Stimulated activated CD4-positive, alpha-beta T cell treated with anti-CD3 and anti-CD28 coated beads, Interleukin-4, amount 100 ng/mL, for 4 hours (primary cell): Measurements from ENCODE around the gene SPPL3.

Experiments
- DNase-seq, 2 experiments: peaks; one replicate each; pipeline ENCODE4 v3.0.0-alpha.2; 2020

Gene SPPL3

GRCh38 chr12:120872487-120872886 is 31.7 kb downstream of the SPPL3 start:
- no peak for DNase-seq

DNA sequence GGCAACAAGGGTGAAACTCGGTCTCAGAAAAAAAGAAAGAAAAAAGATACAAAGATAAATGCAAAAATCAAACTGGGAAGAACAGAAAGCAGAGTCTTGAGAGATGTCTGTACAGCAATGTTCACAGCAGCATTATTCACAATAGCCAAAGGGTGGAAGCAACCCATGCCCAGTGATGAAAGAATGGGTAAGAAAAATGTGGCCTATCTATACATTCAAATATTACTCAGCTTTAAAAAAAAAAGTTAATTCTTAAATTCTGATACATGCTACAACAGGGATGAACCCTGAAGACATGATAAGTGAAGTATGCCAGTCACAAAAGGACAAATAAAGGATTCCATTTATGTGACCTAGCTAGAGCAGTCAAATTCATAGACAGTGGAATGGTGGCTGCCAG is 33.7 kb downstream of the SPPL3 start:
- DNase-seq = no peak

DNA sequence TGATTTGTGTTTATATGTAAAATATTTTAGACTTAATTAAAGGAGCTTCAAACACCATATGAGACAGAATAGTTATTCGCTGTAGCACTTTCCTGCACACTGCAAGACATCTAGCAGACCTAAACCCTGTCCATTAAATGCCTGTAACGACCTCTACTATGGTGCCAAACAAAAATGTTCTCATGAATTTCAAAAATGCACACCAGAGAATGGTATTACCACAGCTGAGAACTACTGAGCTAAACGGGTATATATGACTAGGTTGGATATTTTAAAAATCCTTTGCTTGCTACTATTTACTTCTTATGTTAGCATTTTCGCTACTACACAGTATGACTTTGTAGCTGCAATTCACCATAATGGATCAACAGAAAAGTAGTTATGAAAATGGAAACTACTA is 34.8 kb downstream of the SPPL3 start:
- no peak for DNase-seq

- DNase-seq = no peak
These were observed 38.0 kb downstream of the SPPL3 start for GRCh38 chr12:120866108-120866507.

DNA sequence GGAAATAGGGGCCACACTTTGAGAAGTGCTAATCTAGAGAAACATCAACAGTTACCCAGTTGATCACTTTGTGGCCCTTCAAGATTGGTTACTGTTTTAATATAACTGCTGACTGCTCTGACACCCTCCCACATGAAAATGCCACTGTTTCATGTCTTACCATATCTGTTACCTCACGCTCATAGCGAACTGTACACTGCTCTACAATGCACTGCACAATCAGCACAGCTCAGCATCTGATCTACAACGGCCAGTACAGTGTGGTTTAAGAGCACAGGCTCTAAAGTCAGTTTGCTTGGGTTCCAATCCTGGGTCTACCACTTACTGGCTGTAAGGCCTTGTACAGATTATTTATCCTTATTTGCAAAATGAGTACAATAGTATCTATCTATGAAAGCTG is 39.1 kb downstream of the SPPL3 start:
- no peak for DNase-seq

DNA sequence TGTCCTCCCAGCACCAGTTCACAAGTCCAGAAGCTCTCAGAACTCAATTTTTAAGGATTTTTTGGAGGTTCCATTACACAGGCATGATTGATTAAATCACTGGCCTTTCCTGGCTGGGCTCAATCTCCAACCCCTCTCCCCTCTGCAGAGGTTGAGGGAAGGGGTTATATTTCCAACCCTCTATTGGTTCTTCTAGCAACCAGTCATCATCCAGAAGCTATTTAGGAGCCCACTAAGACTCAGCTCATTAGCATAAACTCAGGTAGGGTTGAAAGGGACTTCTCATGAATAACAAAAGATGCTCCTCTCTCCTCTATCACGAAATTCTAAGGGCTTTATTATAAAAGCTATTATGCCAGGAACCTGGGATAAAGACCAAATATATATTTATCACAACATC is 41.5 kb downstream of the SPPL3 start:
- no peak for DNase-seq

- no peak for DNase-seq
These were observed 42.9 kb downstream of the SPPL3 start for GRCh38 chr12:120861074-120861795.

DNA sequence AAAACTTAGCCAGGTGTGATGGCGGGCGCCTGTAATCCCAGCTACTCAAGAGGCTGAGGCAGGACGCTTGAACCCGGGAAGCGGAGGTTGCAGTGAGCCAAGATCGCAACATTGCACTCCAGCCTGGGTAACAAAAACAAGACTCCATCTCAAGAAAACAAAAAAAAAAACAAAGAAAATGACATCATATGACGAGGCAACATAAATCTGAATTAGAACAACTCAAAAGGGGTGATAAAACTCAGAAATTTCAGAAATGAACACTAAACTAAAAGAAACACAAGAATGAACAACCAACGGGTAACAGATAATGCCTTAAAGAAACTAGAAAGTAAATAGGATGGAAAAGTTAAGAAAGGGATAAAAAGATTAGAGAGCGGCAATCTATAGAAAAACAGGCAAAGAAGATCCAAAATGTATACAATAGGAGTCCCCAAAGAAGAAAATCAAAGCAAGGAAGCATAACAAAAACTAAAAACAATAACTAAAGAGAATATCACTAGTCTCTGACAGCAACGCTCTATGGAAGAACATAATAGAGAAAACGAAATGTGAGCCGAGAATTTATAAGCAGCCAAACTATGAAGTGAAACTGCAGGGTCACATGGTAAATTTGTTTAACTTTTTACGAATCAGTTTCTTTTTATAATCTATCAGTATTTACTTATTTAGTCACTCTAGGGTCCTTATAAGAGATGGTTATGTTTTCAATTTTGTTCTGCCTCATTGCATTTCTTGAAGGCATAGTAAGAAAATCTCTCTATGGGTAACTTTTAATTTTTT is 45.7 kb downstream of the SPPL3 start:
- no peak for DNase-seq

DNA sequence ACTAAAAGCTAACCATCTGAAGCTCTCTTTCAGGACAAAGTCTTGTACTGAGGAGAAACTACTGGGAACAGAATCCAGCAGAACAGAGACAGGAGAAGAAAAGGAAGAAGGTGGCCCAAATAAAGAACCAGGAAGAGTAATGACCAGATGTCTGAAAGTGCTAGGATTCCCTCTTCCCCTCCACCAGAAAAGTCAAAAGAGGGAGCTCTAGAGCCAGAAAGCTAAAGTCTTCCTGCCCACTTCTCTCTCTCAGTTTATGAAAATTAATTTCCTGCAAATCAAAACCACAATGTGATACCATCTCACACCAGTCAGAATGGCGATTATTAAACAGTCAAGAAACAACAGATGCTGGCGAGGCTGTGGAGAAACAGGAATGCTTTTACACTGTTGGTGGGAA is 47.2 kb downstream of the SPPL3 start:
- DNase-seq = no peak

DNA sequence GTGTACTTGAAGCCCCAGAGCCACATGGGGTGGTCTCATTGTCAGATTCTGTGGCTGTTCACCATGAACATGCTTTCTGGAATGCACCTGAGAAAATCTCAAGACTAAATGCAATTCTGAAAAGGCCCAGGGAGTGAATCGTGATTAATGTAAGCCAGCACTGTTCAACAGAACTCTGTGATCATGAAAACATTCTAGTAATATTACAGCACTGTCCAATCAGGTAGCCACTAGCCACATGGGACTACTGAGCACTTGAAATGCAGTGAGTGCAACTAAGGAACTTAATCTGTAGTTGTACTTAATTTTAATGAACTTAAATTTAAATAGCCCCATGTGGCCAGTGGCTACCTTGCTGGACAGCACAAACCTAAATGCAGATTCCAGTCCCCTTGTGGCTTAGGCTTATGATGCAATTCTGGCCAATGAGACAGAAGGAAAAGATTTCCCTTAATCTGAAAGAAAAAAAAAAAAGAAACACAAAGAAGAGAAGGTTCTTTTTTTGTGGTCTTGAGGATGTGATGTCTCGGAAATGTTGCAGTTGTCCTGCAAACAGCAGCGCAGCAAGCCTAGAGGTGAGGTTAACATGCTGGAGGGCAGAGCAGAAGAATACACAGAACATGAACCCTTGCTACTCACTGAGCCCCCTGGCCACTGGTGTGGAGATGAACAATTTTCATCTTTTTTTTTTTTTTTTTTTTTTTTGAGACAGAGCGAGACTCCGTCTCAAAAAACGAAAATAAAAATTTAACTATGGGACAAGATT is 48.2 kb downstream of the SPPL3 start:
- no peak for DNase-seq

DNA sequence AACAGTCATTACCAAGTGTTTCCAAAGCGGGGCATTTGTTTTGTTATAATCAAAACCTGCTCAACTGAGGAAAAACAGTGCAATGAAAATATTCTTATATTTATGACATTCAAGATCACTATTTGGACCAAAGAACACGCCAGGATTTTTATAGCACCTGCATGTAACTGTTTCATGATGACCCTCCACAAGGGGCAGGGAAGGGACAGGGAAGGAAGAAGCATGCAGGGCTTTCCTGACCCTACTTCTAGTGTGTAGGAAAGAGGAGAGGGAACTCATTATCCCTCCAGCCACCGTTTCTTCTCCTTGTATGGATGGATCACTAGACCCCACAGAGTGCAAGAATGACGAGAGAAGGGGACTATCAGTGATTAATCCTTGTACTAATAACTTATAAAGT is 49.4 kb downstream of the SPPL3 start:
- DNase-seq = no peak

- DNase-seq = no peak
These were observed 51.0 kb downstream of the SPPL3 start for GRCh38 chr12:120853188-120853587.

DNA sequence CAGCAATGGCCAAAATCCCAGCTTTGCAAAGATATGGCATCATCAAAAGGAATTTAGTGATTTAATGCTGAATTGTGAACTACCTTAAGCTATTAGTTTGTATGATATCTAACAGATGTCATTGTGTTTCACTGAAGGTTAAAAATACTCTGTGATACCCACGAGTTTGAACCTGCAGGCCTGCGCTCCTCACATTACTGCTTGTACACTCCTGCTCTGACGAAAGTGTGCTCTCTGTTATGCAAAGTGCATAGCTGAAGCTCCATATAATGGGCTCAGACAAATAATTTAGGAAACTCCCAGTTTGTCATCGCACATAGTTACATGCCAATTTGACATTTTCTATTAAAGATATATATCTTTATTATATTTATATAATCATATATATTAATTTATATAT is 52.2 kb downstream of the SPPL3 start:
- DNase-seq = no peak

DNA sequence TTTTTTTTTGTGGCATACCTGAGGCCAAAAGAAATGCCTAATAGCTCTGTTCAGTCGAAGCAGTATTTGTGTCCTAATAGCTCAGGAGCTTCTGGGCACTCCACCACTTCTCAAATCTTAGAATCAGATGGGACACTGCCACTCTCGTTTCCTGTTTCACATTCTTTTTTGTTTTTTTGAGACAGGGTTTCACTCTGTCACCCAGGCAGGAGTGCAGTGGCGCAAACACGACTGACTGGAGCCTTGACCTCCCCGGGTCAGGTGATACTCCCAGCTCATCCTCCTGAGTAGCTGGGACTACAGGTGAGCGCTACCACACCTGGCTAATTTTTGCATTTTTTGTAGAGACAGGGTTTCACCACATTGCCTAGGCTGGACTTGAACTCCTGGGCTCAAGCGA is 52.7 kb downstream of the SPPL3 start:
- DNase-seq = no peak

- DNase-seq = no peak
These were observed 54.4 kb downstream of the SPPL3 start for GRCh38 chr12:120849765-120850164.

DNA sequence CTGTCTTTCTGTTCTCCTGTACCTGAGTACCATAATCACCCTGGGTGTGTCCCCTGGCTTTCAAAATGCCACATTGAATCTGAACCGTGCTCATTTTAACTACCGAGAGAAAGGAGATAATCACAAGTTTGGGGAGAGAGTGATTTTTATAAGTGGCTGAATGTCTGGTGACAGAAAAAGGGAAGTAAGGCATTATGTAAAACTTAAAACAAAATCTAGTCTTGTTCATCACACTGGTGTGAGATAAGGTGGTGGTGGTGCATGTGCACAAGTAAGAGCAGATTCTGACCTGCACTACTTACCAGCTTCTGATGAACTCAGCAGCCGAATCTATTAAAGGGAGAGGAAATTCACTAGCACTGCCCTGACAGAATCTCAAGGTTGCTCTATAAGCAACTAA is 56.3 kb downstream of the SPPL3 start:
- no peak for DNase-seq

GRCh38 chr12:120847392-120847791 is 56.8 kb downstream of the SPPL3 start:
- no peak for DNase-seq

DNA sequence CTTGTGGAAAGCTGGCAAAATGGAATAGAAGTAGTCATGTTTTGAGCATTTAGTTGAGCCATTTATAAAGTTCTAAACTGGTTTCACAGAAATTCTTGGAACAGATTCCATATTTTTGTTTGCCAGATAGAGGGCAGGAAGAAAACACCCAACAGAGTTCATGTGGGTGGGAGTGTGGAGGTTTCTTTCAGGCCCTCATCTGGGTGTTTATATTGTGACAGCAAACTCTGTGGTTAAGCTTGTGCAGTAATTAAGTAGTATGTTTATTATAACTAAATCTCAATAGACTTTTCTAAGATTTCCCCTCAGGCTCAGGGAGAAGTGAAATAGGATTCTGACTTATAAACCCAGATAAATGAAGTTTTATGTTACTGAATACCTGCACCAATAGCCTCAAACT is 57.4 kb downstream of the SPPL3 start:
- DNase-seq = no peak

DNA sequence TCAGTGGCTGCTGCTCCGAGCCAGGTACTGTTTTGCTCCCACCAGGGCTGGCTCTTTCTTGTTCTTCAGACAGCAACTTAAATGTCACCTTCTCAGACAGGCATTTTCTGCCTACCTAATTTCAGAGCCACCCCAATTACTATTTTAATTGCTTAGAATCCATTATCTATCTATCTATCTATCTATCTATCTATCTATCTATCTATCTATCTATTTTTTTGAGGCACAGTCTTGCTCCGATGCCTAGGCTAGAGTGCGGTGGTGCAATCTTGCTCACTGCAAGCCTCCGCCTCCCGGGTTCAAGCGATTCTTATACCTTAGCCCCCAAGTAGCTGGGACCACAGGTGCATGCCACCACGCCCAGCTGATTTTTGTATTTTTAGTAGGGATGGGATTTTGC is 58.5 kb downstream of the SPPL3 start:
- DNase-seq = no peak

- DNase-seq = no peak
These were observed 59.2 kb downstream of the SPPL3 start for GRCh38 chr12:120844768-120845449.

GRCh38 chr12:120844297-120844696 is 59.9 kb downstream of the SPPL3 start:
- DNase-seq = no peak

- DNase-seq = no peak
These were observed 60.7 kb downstream of the SPPL3 start for GRCh38 chr12:120843472-120843871.

DNA sequence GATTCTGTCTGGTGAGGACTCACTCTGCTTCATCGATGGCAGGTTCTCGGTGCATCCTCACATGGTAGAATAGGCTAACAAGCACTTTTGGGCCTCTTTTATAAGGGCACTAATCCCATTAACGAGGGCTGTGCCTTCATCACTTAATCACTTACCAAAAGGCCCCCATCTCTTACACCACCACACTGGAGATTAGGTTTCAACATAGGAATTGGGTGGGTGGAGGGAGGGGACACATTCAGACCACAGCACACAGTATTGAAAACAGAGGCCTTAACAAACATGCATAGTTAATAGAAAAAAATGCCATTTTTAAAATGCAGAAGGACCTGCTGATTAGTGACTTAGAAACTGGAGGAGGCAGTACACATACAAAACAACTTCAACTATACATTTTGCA is 61.6 kb downstream of the SPPL3 start:
- DNase-seq = no peak
